Mammary epithelial cell (primary cell): ENCODE results near the gene REXO4.

Experiments used
- EZH2 ChIP-seq: IDR thresholded peaks from 2 replicates; pipeline ENCODE4 v1.6.1; 2012; ENCODE audit warnings: low read length, inconsistent platforms, borderline replicate concordance
- TF ChIP-seq, protein P1 (sequence below), 2 donors: IDR thresholded peaks in 1 of 2; conservative IDR thresholded peaks in 1 of 2; 2 replicates each; pipeline ENCODE4 v1.5.1; 2011 to 2012; ENCODE audit warnings: inconsistent platforms in 2 of 2, low read length in 2 of 2, mild to moderate bottlenecking in 2 of 2, control low read depth in 1 of 2, low read depth in 1 of 2; ENCODE audit not compliant: insufficient read depth in 1 of 2; ENCODE audit errors: extremely low read depth in 1 of 2

DNA sequence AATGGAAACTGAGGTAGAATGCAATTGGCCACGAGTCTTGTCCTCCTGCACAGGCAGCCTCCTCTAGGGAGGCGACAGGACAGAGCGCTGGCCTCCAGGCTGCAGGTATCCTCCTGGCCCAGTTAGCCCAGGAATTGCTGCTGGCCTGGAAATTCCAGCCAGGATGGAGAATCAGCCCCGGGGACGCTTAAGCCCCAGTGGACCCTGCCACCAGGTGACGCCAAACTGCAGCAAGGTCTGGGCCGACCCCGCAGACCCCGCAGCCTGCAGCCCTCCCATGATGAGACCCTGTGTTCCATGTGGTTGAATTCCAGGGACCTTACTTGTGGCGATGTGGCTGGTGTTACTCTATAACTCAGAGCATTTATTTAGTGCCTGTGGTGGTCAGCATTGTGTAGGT, 49.3 kb upstream of the REXO4 start:
- no peak for TF ChIP-seq EZH2
- TF ChIP-seq, protein P1, sequence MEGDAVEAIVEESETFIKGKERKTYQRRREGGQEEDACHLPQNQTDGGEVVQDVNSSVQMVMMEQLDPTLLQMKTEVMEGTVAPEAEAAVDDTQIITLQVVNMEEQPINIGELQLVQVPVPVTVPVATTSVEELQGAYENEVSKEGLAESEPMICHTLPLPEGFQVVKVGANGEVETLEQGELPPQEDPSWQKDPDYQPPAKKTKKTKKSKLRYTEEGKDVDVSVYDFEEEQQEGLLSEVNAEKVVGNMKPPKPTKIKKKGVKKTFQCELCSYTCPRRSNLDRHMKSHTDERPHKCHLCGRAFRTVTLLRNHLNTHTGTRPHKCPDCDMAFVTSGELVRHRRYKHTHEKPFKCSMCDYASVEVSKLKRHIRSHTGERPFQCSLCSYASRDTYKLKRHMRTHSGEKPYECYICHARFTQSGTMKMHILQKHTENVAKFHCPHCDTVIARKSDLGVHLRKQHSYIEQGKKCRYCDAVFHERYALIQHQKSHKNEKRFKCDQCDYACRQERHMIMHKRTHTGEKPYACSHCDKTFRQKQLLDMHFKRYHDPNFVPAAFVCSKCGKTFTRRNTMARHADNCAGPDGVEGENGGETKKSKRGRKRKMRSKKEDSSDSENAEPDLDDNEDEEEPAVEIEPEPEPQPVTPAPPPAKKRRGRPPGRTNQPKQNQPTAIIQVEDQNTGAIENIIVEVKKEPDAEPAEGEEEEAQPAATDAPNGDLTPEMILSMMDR (conservative IDR thresholded peaks at IDR 0.05 in 1 of 2, IDR thresholded peaks at IDR 0.05 in 1 of 2; ENCODE audit: extremely low read depth in 1 of 2, insufficient read depth in 1 of 2, low read depth in 1 of 2, low read length in 2 of 2) = no peak
